Measurements from ENCODE around the gene BCAT1. TPM values are rescaled to one million over a fixed set of nuclear protein-coding genes. Genes with fewer than 3 reads are reported as not detected.
"Not testable (repeated sequence)": the region's sequence is repeated elsewhere in the genome, so short reads cannot be mapped to it uniquely, and the experiment has no call there.

BCAT1 gene
- polyA plus RNA-seq, 5 donors = 18.7 to 38.1 (median 32.4) TPM

GRCh38 chr12:24861766-24862540 lies 86.9 kb downstream of the BCAT1 start:
- DNase-seq = no peak

- DNase-seq = no peak
Measured at GRCh38 chr12:24860546-24860945, 88.4 kb downstream of the BCAT1 start.

- no peak for DNase-seq
Measured at GRCh38 chr12:24856541-24856940, 92.4 kb downstream of the BCAT1 start.

- no peak for DNase-seq
Measured at GRCh38 chr12:24854908-24855307, 94.0 kb downstream of the BCAT1 start.

GRCh38 chr12:24854017-24854416 lies 94.9 kb downstream of the BCAT1 start:
- DNase-seq = no peak

GRCh38 chr12:24853588-24853987 lies 95.3 kb downstream of the BCAT1 start:
- DNase-seq = no peak

GRCh38 chr12:24853094-24853493 lies 95.8 kb downstream of the BCAT1 start:
- DNase-seq = no peak

GRCh38 chr12:24852420-24852819 lies 96.5 kb downstream of the BCAT1 start:
- DNase-seq = no peak

- DNase-seq = not testable (repeated sequence)
Measured at GRCh38 chr12:24851883-24852282, 97.0 kb downstream of the BCAT1 start.

- DNase-seq = no peak
Measured at GRCh38 chr12:24851341-24851740, 97.6 kb downstream of the BCAT1 start.

- DNase-seq = no peak
Measured at GRCh38 chr12:24850496-24850895, 98.4 kb downstream of the BCAT1 start.

GRCh38 chr12:24848941-24849477 lies 99.9 kb downstream of the BCAT1 start:
- no peak for DNase-seq

- no peak for DNase-seq
Measured at GRCh38 chr12:24846689-24847088, 102.2 kb downstream of the BCAT1 start.

GRCh38 chr12:24845615-24846014 lies 103.3 kb downstream of the BCAT1 start:
- DNase-seq = no peak

GRCh38 chr12:24840046-24840800 lies 108.7 kb downstream of the BCAT1 start:
- no peak for DNase-seq

GRCh38 chr12:24839268-24839791 lies 109.6 kb downstream of the BCAT1 start:
- no peak for DNase-seq

GRCh38 chr12:24838531-24838950 lies 110.4 kb downstream of the BCAT1 start:
- DNase-seq = peak; percentile 81 to 86

- no peak for DNase-seq
Measured at GRCh38 chr12:24835377-24835776, 113.5 kb downstream of the BCAT1 start.

GRCh38 chr12:24833513-24833912 lies 115.4 kb downstream of the BCAT1 start:
- no peak for DNase-seq

GRCh38 chr12:24823808-24824515 lies 124.9 kb downstream of the BCAT1 start:
- DNase-seq = no peak

- no peak for DNase-seq
Measured at GRCh38 chr12:24822121-24822899, 126.6 kb downstream of the BCAT1 start.

All from right lung (tissue), 5 donors.